ENCODE data around the gene CYREN. TPM values are rescaled to one million over a fixed set of nuclear protein-coding genes. Genes with fewer than 3 reads are reported as not detected.

The CYREN gene
- total and polyA plus RNA-seq, 2 of the 13 experiments (the other 11 are each of a cell fraction or from before 2014, with no cell fraction given): 20.7 to 60.7 TPM

GRCh38 chr7:135168489-135169140 is 1.9 kb downstream of the CYREN start:
- H3K4me1 ChIP-seq (ENCODE audit: insufficient read depth, low read length): peaks cover 34% of the 10 kb centered on the region
- H3K9ac ChIP-seq (ENCODE audit: insufficient read depth, low read depth, low read length): no peak overlapping the region; the same call in 1 of the 2 replicates
- H3K9me3 ChIP-seq (ENCODE audit: low read length): no peaks in the 10 kb centered on the region
- FAIRE-seq: no peak
- H3K27me3 ChIP-seq (ENCODE audit: control insufficient read depth in 1 of 2, insufficient read depth in 2 of 2, low read length in 2 of 2): no peaks in the 10 kb centered on the region; a peak in 1 of 5 replicates
- peak overlapping the region; percentile 91 to 97 (median 95); a peak in 4 of 6 replicates for H3K4me3 ChIP-seq (replicated peaks in 1 of 3; ENCODE audit: insufficient read depth in 1 of 3, low read depth in 2 of 3, low read length in 3 of 3)
- no TSS peak for BruUV-seq (replicated peaks)
- 91% methylated on average over 9 of the region's 13 CpGs for WGBS (ENCODE audit: low lambda C conversion rate)
- H3K27ac ChIP-seq (ENCODE audit: extremely low read length, insufficient read depth, low read length): peak overlapping the region; percentile 87
- H3K4me2 ChIP-seq (ENCODE audit: low read depth, low read length): peak overlapping the region; percentile 99
- in situ Hi-C loops (cut with HindIII; ENCODE audit: extremely low pct_ligation_motif_present, low pct_unique_long_range_greater_than_20kb): loop anchor here (5.0 kb wide), 1 partner anchor 176 kb away; no protein-coding TSS in a partner anchor
- ChIA-PET POLR2A (interaction anchor here (0.6 to 4.4 kb wide), 8 partner anchors 8 to 735 kb away, joined by 3 to 30 read pairs (median 4); partner anchors contain the start of genes AGBL3 and TMEM140), CTCF (ENCODE audit: low intra/inter-chr PET ratio, low total read pairs) (no interaction called here)
- intact Hi-C loops (cut with micrococcal nuclease; ENCODE audit: unreplicated experiment): no loop called here
- peaks cover 43% of the 10 kb centered on the region for H3K79me2 ChIP-seq (ENCODE audit: insufficient read depth, low read length)
- no peak overlapping the region for H2AFZ ChIP-seq (ENCODE audit: low read length)
- H3K36me3 ChIP-seq (replicated peaks in 1 of 2; ENCODE audit: control insufficient read depth in 1 of 2, insufficient read depth in 2 of 2, low read length in 2 of 2): peaks cover 4 to 45% of the 10 kb centered on the region in 2 experiments; a peak in 4 of 5 replicates
- DNase-seq (ENCODE audit: low spot score): no peak
- no peak for ATAC-seq
- peaks cover 15% of the 10 kb centered on the region; the same call in 1 of the 2 replicates for H4K20me1 ChIP-seq (ENCODE audit: insufficient read depth, low read length)
- TF ChIP-seq ZBTB46 (CRISPR knock-in tag; IDR thresholded peaks at IDR 0.05; ENCODE audit: borderline replicate concordance) (no peak), AKNA (CRISPR knock-in tag; IDR thresholded peaks at IDR 0.05; ENCODE audit: borderline replicate concordance) (no peak), PAX8 (CRISPR knock-in tag; IDR thresholded peaks at IDR 0.05; ENCODE audit: borderline replicate concordance) (no peak), E2F5 (CRISPR knock-in tag; conservative IDR thresholded peaks at IDR 0.05) (no peak), ZNF550 (CRISPR knock-in tag; IDR thresholded peaks at IDR 0.05; ENCODE audit: borderline replicate concordance) (no peak), NR2C2 (CRISPR knock-in tag; IDR thresholded peaks at IDR 0.05; ENCODE audit: borderline replicate concordance) (no peak), AGO2 (optimal IDR thresholded peaks at IDR 0.05; ENCODE audit: low read depth, low read length) (peak; percentile 73), ZBTB21 (CRISPR knock-in tag; IDR thresholded peaks at IDR 0.05) (no peak), ZUFSP (CRISPR knock-in tag; IDR thresholded peaks at IDR 0.05; ENCODE audit: borderline replicate concordance) (no peak), ZNF816 (CRISPR knock-in tag; IDR thresholded peaks at IDR 0.05; ENCODE audit: borderline replicate concordance) (0 out of 2 replicates have a peak, but pooled peaks have one; percentile 29), RCOR2 (CRISPR knock-in tag; IDR thresholded peaks at IDR 0.05) (no peak), EHMT2 (IDR thresholded peaks at IDR 0.05; ENCODE audit: borderline replicate concordance, low read depth, low read length) (no peak), NFYC (CRISPR knock-in tag; IDR thresholded peaks at IDR 0.05) (0 out of 2 replicates have a peak, but pooled peaks have one; percentile 3)
